ENCODE results near the gene WNK1.
A peak's percentile ranks its signal among the peaks of the same experiment; 100 is the strongest.

The WNK1 gene

DNA sequence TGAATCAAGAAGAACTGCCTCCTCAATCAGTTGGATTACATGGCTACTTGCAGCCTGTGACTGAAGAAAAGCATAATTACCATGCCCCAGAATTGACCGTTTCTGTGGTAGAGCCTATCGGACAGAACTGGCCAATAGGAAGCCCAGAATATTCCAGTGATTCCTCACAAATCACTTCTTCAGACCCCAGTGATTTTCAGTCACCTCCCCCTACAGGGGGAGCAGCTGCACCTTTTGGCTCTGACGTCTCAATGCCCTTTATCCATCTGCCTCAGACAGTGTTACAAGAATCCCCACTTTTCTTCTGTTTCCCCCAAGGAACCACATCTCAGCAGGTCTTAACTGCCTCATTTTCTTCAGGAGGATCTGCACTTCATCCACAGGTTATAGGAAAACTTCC, 116.3 kb downstream of the WNK1 start:
- TF ChIP-seq, protein P1, sequence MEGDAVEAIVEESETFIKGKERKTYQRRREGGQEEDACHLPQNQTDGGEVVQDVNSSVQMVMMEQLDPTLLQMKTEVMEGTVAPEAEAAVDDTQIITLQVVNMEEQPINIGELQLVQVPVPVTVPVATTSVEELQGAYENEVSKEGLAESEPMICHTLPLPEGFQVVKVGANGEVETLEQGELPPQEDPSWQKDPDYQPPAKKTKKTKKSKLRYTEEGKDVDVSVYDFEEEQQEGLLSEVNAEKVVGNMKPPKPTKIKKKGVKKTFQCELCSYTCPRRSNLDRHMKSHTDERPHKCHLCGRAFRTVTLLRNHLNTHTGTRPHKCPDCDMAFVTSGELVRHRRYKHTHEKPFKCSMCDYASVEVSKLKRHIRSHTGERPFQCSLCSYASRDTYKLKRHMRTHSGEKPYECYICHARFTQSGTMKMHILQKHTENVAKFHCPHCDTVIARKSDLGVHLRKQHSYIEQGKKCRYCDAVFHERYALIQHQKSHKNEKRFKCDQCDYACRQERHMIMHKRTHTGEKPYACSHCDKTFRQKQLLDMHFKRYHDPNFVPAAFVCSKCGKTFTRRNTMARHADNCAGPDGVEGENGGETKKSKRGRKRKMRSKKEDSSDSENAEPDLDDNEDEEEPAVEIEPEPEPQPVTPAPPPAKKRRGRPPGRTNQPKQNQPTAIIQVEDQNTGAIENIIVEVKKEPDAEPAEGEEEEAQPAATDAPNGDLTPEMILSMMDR (IDR thresholded peaks at IDR 0.05; ENCODE audit: low read depth, low read length): peak; percentile 50
- peaks cover 51% of the 10 kb centered on the region for H3K36me3 ChIP-seq
- no peak overlapping the region for H3K4me3 ChIP-seq (ENCODE audit: low read depth, low read length)
- peak; percentile 12 for DNase-seq
- H3K27me3 ChIP-seq: no peaks in the 10 kb centered on the region
- H3K9me3 ChIP-seq: no peaks in the 10 kb centered on the region
- no peaks in the 10 kb centered on the region for H3K4me1 ChIP-seq

DNA sequence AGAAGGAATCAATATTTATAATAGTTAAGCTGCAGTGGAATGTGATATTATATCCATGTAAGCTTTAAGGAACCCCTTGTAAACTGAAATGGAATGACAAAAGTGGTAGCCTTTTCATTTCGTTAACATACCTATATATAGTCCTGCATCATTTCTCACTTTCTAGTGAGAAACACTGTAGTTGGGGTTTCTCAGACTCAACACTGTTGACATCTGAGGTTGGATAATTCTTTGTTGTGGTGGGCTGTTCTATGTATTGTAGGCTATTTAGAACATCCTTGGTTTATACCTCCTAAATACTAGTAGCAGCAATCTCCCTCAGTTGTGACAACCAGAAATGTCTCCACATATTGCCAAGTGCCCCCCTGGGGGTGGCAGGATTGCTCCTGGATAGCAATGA, 118.0 kb downstream of the WNK1 start:
- no peaks in the 10 kb centered on the region for H3K4me1 ChIP-seq
- peaks cover 48% of the 10 kb centered on the region for H3K36me3 ChIP-seq
- no peak overlapping the region for H3K4me3 ChIP-seq (ENCODE audit: low read depth, low read length)
- H3K27me3 ChIP-seq: no peaks in the 10 kb centered on the region
- TF ChIP-seq, protein P1 (IDR thresholded peaks at IDR 0.05; ENCODE audit: low read depth, low read length): no peak
- no peak for DNase-seq
- no peaks in the 10 kb centered on the region for H3K9me3 ChIP-seq

DNA sequence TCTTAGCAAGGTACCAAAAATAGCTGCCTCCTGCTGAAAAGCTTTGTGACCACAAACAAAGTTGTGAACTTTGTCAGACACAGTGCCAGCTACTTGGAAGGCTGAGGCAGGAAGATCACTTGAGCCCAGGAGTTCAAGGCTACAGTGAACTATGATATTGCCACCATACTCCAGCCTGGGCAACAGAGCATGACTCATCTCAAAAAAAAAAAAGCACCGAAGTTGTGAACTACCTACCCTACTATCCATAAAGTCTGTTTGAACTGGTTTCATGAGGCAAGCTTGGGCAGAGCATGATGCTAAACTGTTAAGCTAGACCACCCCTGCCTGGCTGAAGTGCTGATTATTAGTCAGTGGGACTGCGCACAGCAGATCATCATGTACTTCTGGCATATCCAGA, 121.6 kb downstream of the WNK1 start:
- Histone ChIP-seq H3K9me3 (no peaks in the 10 kb centered on the region; the same call in 1 of the 2 replicates), H3K4me3 (ENCODE audit: low read depth, low read length) (no peak overlapping the region), H3K27me3 (no peaks in the 10 kb centered on the region), H3K36me3 (peaks cover 38% of the 10 kb centered on the region), H3K4me1 (no peaks in the 10 kb centered on the region)
- no peak for DNase-seq
- TF ChIP-seq, protein P1 (IDR thresholded peaks at IDR 0.05; ENCODE audit: low read depth, low read length): no peak

DNA sequence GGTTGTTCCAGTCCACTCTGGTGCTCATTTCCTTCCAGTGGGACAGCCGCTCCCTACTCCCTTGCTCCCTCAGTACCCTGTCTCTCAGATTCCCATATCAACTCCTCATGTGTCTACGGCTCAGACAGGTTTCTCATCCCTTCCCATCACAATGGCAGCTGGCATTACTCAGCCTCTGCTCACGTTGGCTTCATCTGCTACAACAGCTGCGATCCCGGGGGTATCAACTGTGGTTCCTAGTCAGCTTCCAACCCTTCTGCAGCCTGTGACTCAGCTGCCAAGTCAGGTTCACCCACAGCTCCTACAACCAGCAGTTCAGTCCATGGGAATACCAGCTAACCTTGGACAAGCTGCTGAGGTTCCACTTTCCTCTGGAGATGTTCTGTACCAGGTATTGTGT, 127.3 kb downstream of the WNK1 start:
- H3K4me1 ChIP-seq: no peaks in the 10 kb centered on the region

DNA sequence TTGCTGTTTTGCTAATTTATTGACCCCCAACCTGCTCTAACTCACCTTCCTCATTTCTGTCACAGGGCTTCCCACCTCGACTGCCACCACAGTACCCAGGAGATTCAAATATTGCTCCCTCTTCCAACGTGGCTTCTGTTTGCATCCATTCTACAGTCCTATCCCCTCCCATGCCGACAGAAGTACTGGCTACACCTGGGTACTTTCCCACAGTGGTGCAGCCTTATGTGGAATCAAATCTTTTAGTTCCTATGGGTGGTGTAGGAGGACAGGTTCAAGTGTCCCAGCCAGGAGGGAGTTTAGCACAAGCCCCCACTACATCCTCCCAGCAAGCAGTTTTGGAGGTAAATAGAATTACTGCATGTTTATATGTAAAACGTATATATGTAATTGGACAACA, 128.3 kb downstream of the WNK1 start:
- no peak for DNase-seq
- TF ChIP-seq, protein P1 (IDR thresholded peaks at IDR 0.05; ENCODE audit: low read depth, low read length): no peak
- Histone ChIP-seq H3K36me3 (peaks cover 72% of the 10 kb centered on the region), H3K4me1 (no peaks in the 10 kb centered on the region), H3K4me3 (ENCODE audit: low read depth, low read length) (no peak overlapping the region), H3K9me3 (no peaks in the 10 kb centered on the region; the same call in 1 of the 2 replicates), H3K27me3 (no peaks in the 10 kb centered on the region)

More for the DNA sequence above, 127.3 kb downstream of the WNK1 start:
- H3K27me3 ChIP-seq: no peaks in the 10 kb centered on the region
- no peak for DNase-seq
- TF ChIP-seq, protein P1 (IDR thresholded peaks at IDR 0.05; ENCODE audit: low read depth, low read length): no peak
- peaks cover 69% of the 10 kb centered on the region for H3K36me3 ChIP-seq
- no peak overlapping the region for H3K4me3 ChIP-seq (ENCODE audit: low read depth, low read length)
- no peaks in the 10 kb centered on the region; the same call in 1 of the 2 replicates for H3K9me3 ChIP-seq

DNA sequence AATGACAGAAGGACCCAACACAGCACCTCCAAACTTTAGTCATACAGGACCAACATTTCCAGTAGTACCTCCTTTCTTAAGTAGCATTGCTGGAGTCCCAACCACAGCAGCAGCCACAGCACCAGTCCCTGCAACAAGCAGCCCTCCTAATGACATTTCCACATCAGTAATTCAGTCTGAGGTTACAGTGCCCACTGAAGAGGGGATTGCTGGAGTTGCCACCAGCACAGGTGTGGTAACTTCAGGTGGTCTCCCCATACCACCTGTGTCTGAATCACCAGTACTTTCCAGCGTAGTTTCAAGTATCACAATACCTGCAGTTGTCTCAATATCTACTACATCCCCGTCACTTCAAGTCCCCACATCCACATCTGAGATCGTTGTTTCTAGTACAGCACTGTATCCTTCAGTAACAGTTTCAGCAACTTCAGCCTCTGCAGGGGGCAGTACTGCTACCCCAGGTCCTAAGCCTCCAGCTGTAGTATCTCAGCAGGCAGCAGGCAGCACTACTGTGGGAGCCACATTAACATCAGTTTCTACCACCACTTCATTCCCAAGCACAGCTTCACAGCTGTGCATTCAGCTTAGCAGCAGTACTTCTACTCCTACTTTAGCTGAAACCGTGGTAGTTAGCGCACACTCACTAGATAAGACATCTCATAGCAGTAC, 132.5 kb downstream of the WNK1 start:
- DNase-seq: no peak
- TF ChIP-seq, protein P1 (IDR thresholded peaks at IDR 0.05; ENCODE audit: low read depth, low read length): no peak
- H3K4me3 ChIP-seq (ENCODE audit: low read depth, low read length): no peak overlapping the region
- no peaks in the 10 kb centered on the region for H3K4me1 ChIP-seq
- no peaks in the 10 kb centered on the region for H3K27me3 ChIP-seq
- no peaks in the 10 kb centered on the region for H3K9me3 ChIP-seq
- peaks cover 98% of the 10 kb centered on the region for H3K36me3 ChIP-seq
